DMS53 treated with DMSO at 0.1 percent for 48 hours (cell line): Measurements from ENCODE around the gene RASGRF2.

Experiments
- DNase-seq: peaks from one replicate; lab custom pipeline; 2025; ENCODE audit not compliant: unreplicated experiment; lab: John Stamatoyannopoulos, UW

RASGRF2 gene

DNA sequence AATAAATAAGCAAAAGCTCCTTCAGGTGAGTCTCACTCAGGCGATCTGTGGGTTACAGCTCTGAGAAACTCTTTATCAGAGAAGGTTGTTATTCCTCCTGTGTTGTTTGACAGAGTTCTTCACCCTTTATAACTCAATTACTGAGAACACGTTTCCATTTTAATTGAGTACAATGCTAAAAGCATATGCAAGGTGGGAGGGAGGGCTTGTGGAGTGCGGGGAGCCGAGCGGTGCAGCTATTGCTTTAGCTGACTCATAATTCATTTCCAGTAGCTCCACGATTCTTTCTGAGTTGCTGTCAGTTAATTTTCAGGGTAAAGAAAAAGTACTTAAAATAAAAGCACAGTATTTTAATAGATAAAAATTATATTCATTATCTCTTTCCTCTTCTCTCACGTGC lies 168.3 kb downstream of the RASGRF2 start:
- DNase-seq: no peak

DNA sequence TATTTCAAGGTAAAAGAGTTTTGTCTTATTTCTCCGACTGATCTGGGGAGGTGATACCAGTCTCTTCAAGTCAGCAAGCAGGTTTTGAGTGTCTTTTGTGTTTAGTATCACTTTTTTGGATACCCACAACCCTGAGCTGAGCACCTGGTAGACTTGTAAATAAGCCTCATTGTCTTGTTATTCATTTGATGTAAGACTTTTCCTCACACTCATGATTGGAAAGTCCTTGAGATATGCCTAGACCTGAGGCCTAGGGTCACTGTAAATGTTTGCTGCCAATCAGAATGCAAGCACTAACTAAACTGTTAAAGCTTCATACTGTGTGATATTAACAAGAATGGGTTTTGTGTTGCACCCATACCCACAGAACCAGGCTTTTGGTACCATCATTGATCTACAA lies 172.2 kb downstream of the RASGRF2 start:
- no peak for DNase-seq

DNA sequence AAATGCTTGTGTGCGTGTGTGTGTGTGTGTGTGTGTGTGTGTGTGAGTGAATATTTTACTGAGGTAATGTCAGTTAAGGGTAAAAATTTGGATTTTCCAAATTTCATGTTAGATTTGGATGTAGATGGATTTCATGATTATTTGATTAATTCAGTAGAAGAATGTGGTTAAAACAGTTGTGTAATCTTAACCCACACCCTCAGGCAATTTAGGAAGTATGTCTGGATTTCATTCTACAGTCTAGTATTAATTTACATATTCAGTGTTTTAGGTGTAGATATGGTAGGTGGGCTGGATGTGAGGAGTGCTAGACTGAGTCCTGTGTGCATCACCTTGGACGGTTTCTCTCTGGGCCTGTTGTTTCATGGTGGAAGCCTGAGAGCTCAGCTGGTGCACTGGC lies 173.9 kb downstream of the RASGRF2 start:
- DNase-seq: no peak

DNA sequence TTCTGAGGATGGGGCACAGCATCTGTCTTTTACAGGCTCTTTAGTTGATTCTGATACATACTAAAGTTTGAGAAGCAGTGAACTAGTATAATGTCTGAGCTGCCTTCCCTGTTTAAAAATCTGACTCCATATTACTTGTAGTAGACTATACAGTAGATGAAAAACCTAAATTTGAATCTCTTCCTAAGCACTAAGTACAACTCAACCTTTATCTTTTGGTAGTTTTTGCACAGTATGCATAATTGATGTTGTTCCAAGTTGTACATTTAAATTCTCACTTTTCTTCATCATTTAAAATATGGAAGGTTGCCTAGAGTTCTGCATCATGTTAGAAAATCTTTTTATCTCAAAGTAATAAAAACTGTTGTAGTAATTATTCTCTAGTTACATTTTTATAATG lies 174.4 kb downstream of the RASGRF2 start:
- no peak for DNase-seq

DNA sequence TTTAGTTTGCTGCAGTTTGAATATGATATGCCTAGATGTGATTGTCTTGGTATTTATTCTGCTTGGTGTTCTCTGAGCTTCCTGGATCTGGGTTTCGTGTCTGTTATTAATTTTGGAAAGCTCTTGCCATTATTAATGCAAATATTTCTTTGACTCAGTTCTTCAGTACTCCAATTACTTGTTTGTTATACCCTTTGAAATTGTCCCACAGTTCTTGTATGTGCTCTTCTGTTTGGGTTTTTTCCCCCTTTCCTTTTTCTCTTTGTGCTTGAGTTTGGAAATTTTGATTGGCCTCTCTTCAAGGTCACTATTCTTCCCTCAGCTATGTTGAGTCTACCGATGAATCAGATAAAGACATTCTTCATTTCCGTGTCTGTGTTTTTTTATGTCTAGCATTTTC lies 176.4 kb downstream of the RASGRF2 start:
- no peak for DNase-seq

DNA sequence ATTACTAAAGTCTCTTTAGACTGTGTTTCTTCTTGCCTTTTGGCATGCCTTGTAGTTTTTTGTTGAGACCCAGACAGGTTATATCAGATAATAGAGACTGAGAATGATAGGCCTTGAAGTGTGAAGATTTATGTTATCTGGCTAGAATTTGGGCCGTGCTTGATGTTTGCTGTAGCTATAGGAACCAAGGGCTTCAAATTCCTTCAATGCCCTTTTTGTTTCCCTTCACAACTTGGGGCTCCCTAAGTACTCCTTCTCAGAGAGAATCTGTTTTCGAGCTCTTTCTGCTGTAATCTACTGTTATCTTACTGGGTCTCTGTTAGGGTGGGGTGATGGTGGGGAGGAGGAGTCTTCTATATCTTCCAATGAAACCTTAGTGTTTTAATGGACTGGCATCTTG lies 177.7 kb downstream of the RASGRF2 start:
- no peak for DNase-seq

- no peak for DNase-seq
Measured at GRCh38 chr5:81140441-81140840, 180.3 kb downstream of the RASGRF2 start.

DNA sequence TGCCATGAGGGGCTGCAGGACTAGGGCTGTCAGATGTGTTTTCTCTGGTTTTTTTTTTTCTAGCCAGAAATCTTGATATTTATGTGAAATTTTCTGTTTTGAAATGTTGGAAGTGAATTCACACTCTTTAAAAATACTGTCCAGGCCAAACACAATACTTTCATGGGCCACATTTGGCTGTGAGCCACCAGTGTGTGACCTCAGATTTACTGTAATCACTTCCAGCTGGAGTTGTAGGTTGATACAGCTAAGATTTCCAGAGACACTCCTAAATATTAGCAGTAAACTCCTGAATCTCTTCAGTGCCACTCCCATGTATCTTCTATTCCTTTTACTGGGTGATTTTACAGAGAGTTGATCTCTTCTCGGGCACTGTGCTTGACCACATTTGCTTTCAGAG lies 180.8 kb downstream of the RASGRF2 start:
- DNase-seq: no peak

GRCh38 chr5:81142108-81142507 lies 181.9 kb downstream of the RASGRF2 start:
- DNase-seq: no peak

- no peak for DNase-seq
Measured at GRCh38 chr5:81145329-81145935, 185.3 kb downstream of the RASGRF2 start.

DNA sequence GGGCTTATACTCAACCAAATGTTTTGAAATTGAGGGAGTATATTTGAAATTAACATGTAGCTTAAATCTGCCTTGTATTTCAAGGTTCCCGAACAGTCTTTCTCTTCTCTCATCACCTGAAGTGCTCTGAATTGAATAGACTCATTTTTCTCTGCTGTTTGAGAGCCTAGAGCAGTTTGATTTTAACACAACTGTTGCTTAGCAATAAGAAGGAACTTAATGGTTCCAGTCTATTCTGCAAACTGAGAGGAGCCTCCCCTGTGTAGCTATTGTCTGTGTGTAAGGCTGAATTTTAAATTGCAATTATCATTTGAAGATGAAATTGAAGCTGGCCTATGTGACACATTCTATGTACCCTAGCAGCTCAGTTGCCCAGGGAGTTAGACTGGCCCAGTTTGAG lies 185.9 kb downstream of the RASGRF2 start:
- DNase-seq: no peak

GRCh38 chr5:81147011-81147885 lies 187.1 kb downstream of the RASGRF2 start:
- DNase-seq: no peak

GRCh38 chr5:81147886-81148571 lies 187.9 kb downstream of the RASGRF2 start:
- DNase-seq: no peak

DNA sequence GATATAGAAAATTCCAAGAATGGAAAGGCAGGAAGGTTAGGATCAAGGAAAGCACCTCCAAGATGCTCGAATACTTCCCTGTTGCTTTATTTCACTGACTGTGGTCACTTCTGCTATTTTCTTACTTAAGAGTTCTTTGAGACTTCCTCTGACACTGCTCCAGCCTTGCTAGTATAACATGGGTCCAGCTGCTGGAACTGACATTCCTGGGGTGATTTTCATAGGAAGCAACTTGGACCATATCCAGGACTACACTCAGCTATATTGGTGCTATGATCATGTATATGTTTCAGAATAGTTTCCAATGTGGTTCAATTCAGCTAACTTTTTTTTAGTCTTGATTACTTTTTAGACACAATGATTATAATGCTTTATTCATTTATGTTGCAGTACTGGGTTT lies 191.4 kb downstream of the RASGRF2 start:
- no peak for DNase-seq

- DNase-seq: no peak
Measured at GRCh38 chr5:81154725-81155124, 194.6 kb downstream of the RASGRF2 start.

GRCh38 chr5:81156732-81157131 lies 196.6 kb downstream of the RASGRF2 start:
- no peak for DNase-seq

- DNase-seq: no peak
Measured at GRCh38 chr5:81161012-81161601, 200.9 kb downstream of the RASGRF2 start.

DNA sequence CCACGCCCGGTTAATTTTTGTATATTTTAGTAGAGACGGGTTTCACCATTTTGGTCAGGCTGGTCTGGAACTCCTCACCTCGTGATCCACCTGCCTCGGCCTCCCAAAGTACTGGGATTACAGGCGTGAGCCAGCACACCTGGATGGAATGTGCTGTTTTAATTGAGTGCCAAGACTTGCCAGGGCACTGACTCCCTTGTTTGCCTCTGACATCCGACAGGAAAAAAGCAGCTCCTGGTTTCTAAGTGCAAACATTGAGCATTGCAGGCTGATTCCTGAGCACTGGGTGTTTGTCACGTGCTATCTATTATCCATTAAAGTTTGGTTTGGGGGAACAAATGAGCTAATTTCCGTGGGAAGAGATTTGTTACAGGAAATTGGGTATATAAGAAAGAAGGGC lies 202.3 kb downstream of the RASGRF2 start:
- DNase-seq: no peak

GRCh38 chr5:81163651-81164050 lies 203.5 kb downstream of the RASGRF2 start:
- no peak for DNase-seq

DNA sequence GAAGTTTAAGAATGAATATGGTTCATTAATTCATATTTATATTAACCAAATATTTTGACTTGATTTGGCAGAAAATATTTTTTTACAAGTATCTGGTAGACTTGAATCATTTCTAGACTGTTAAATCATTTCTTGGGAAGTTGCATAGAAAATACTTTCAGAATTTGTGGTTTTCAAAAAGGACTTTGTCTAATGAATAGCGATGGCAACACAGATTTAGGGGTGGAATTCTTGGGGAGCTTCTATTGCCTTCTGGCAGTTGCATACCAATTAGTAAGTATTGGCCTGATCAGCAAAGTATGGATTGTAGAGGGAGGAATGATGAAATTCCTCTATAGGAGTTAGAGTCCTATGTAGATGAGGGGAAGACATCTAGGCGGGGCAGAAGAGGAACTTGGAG lies 204.3 kb downstream of the RASGRF2 start:
- no peak for DNase-seq

GRCh38 chr5:81164936-81165335 lies 204.8 kb downstream of the RASGRF2 start:
- DNase-seq: no peak
